MM.1S (cell line): Measurements from ENCODE around the gene EML6.

Experiments
- CTCF ChIP-seq: fragments of 300-600 bp; sonication (generic); IDR thresholded peaks from 2 replicates; pipeline ENCODE4 v1.5.1; 2016; ENCODE audit warnings: antibody characterized with exemption, low read length, mixed read lengths
- EZH2 ChIP-seq: fragments of 300-600 bp; sonication (generic); optimal IDR thresholded peaks from 2 replicates; pipeline ENCODE3; 2017; ENCODE audit warnings: low read depth, mild to moderate bottlenecking, antibody characterized with exemption, low read length, mixed read lengths
- EZH2phosphoT487 ChIP-seq: fragments of 300-600 bp; sonication (generic); IDR thresholded peaks from 2 replicates; pipeline ENCODE4 v1.6.1; 2018; ENCODE audit warnings: antibody characterized with exemption, low read length

- TF ChIP-seq EZH2phosphoT487 (no peak), CTCF (no peak), EZH2 (no peak)
Observed at GRCh38 chr2:54701029-54701428, 22.4 kb upstream of the EML6 start.
